GM19468 (cell line): Measurements from ENCODE around the gene FAM222A.

Source experiments
- ATAC-seq: cut with Tn5 transposase; IDR thresholded peaks from one replicate; pipeline ENCODE4 v1.9.1; 2021; ENCODE audit warnings: mild to moderate bottlenecking, moderate library complexity, moderate number of reproducible peaks; ENCODE audit not compliant: unreplicated experiment; ENCODE audit errors: extremely low read depth

Gene FAM222A

GRCh38 chr12:109793411-109793810 is 79.8 kb downstream of the FAM222A start:
- ATAC-seq = no peak

GRCh38 chr12:109793826-109794501 is 80.3 kb downstream of the FAM222A start:
- ATAC-seq = no peak

GRCh38 chr12:109795023-109795422 is 81.4 kb downstream of the FAM222A start:
- ATAC-seq = no peak

- no peak for ATAC-seq
Observed at GRCh38 chr12:109796057-109796456, 82.4 kb downstream of the FAM222A start.

- ATAC-seq = no peak
Observed at GRCh38 chr12:109797905-109798669, 84.5 kb downstream of the FAM222A start.

GRCh38 chr12:109798691-109799090 is 85.1 kb downstream of the FAM222A start:
- ATAC-seq = no peak

GRCh38 chr12:109800536-109800935 is 86.9 kb downstream of the FAM222A start:
- no peak for ATAC-seq

GRCh38 chr12:109802828-109803227 is 89.2 kb downstream of the FAM222A start:
- no peak for ATAC-seq

GRCh38 chr12:109803678-109804077 is 90.1 kb downstream of the FAM222A start:
- ATAC-seq = no peak

GRCh38 chr12:109804820-109805761 is 91.5 kb downstream of the FAM222A start:
- ATAC-seq = no peak

GRCh38 chr12:109807954-109808643 is 94.5 kb downstream of the FAM222A start:
- no peak for ATAC-seq

- ATAC-seq = no peak
Observed at GRCh38 chr12:109808876-109809646, 95.4 kb downstream of the FAM222A start.

GRCh38 chr12:109810954-109811623 is 97.5 kb downstream of the FAM222A start:
- no peak for ATAC-seq

- ATAC-seq = no peak
Observed at GRCh38 chr12:109811624-109811995, 98.0 kb downstream of the FAM222A start.

GRCh38 chr12:109813810-109814416 is 100.3 kb downstream of the FAM222A start:
- ATAC-seq = no peak

- ATAC-seq = no peak
Observed at GRCh38 chr12:109814600-109815150, 101.0 kb downstream of the FAM222A start.

GRCh38 chr12:109815225-109815624 is 101.6 kb downstream of the FAM222A start:
- no peak for ATAC-seq
